ENCODE data around the gene FASN.

GRCh38 chr17:82047914-82048570 lies 50.0 kb downstream of the FASN start:
- TF ChIP-seq, protein P1, sequence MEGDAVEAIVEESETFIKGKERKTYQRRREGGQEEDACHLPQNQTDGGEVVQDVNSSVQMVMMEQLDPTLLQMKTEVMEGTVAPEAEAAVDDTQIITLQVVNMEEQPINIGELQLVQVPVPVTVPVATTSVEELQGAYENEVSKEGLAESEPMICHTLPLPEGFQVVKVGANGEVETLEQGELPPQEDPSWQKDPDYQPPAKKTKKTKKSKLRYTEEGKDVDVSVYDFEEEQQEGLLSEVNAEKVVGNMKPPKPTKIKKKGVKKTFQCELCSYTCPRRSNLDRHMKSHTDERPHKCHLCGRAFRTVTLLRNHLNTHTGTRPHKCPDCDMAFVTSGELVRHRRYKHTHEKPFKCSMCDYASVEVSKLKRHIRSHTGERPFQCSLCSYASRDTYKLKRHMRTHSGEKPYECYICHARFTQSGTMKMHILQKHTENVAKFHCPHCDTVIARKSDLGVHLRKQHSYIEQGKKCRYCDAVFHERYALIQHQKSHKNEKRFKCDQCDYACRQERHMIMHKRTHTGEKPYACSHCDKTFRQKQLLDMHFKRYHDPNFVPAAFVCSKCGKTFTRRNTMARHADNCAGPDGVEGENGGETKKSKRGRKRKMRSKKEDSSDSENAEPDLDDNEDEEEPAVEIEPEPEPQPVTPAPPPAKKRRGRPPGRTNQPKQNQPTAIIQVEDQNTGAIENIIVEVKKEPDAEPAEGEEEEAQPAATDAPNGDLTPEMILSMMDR (IDR thresholded peaks at IDR 0.05): no peak
- no peak for TF ChIP-seq POLR2A (IDR thresholded peaks at IDR 0.05)

All from body of pancreas (tissue), 4 donors.